Activated gamma-delta T cell treated with Interleukin-2 at 50 U/mL for 16 hours (primary cell): Measurements from ENCODE around the gene NPW.
"Not testable (repeated sequence)": the region's sequence is repeated elsewhere in the genome, so short reads cannot be mapped to it uniquely, and the experiment has no call there.

ENCODE experiments used
- DNase-seq: peaks from one replicate; pipeline ENCODE4 v3.0.0-alpha.2; 2020

Gene NPW

DNA sequence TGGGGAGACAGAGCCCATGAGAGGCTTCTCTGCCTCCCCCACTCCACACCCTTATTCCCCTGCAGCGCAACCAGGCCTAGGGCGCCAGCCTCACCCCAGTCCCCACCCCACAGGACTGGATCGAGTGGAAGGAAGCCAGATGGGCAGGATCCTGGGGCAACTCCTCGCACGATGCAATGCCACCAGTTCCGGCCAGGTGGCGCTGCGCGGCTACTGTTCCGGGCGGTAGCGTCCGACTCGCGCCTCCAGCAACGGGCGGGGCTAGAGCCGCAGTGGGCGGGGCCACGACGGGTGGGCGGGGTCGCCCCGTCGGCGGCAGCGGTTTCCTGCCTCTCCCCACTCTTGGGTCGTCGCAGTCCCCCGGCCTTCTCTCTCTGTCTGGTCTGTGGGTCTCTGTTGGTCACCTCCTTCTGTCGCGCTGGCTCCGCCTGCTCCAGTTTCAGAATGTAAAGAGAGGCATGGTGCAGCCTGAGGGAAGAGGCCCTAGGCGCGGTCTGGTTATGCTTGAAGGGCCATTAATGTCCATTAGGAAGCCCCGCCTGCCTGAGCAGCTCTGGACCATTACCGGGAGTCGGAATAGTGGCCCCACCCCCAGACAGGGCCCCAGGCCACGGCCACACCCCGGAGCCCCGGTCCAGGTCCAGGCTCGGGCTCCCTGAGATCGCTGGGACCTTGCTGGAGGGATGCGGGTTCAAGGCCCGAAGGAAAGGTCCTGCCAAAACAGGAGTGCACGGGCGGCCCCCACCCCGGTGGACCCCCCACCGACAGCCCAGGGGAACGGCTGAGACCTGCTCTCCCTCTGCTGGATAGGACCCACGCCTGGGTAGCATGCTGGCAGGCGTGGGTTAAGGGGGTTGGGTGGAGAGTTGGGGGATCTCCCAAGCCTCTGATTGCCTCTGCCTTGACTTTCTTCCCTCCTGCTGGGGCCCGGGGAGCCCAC lies 3.8 kb downstream of the NPW start:
- peak; percentile 97 for DNase-seq

DNA sequence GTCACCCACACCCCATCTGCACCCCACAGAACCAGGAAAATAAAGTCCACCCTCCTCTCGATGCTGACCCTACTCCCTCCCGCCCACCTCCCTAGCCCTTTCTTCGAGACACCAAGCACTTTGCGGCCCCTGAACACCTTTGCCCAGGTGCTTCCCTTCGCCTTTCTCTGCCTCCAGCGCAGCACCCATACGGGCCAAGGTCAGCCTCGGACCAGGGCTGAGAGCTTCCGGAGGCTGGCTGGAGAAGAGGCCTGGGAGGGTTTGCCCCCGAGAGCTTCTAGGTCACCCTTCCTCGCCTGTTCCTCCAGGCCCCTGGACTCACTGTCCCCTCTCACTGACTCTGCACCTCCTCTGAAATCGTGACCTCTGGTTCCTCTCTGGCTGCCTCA lies 4.4 kb downstream of the NPW start:
- DNase-seq: no peak

DNA sequence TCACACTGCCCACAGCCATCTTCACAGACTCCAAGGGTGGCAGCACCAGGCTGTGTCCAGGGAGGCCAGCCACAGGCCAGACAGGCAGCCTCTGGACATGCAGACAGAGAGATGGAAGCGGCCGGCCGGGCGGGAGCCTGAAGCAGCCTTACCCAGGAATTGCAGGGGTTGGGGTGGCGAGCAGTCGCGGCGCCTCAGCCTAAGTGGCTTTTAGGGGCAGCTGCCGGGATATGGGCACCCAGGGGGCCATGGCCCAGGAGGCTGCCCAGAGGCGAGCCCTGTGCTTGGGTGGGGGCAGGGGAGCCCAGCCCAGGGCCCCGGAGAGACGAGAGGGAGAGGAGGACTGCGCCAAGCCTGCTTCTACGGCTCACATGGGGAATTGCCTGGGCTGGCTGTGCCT lies 5.7 kb downstream of the NPW start:
- DNase-seq: no peak

DNA sequence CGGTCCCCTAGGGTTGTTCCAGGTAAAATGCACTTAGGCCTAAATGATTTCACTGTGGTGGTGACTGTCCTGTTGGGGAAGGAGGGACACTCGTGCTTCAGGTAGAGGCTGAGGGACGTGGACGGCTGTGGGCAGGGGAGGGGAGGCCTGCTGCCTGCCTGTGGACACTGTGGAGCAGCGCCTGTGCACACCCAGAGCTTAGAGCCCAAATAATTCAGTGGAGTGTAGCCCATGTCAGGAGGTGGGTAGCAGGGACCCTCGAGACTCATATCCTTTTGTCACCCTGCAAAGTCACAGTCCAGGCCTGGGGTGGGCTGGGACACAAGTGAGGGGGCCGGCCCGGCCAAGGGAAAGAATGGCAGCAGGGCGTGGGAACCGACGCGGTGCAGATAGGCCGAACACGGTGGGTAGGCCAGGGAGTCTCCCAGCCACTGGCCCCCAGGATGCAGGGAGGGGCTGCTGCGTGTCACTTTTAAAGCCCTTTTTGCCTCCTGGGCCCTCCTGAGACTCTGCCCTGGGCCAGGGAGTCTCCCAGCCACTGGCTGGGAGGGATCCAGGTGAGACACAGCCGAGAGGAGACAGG lies 6.4 kb downstream of the NPW start:
- no peak for DNase-seq

DNA sequence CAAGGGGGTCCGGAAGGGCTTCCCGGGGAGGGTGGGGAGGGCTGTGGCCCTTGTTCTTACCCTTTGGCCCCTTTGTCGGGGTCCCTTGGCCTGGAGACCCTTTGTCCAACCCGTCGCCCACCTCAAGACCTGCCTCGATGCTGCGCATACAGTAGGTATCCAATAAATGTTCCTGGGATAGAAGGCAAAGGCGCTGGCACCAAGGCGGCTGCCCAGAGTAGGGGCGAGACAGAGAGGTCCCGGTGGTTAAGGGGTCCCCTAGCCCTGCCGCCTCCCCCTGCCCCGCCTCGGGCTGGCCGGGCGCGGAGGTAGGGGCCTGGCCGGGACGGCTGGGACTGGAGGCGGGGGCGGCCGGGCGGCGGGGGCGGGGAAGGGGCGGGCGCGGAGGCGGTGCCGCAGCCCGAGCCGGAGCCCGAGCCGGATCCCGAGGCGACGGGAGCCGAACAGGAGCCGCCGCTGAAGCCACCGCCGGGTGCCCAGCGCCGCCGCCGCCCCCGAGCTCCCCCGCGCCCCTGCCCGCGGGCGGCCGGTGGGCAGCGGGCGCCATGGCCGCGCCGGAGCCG lies 7.0 kb downstream of the NPW start, which contains the start of gene NHERF2:
NHERF2 (plus strand) TSS at position 442 of the 563 bp plus-strand sequence; CDS start at position 546, 104 bp downstream.
- no peak for DNase-seq

DNA sequence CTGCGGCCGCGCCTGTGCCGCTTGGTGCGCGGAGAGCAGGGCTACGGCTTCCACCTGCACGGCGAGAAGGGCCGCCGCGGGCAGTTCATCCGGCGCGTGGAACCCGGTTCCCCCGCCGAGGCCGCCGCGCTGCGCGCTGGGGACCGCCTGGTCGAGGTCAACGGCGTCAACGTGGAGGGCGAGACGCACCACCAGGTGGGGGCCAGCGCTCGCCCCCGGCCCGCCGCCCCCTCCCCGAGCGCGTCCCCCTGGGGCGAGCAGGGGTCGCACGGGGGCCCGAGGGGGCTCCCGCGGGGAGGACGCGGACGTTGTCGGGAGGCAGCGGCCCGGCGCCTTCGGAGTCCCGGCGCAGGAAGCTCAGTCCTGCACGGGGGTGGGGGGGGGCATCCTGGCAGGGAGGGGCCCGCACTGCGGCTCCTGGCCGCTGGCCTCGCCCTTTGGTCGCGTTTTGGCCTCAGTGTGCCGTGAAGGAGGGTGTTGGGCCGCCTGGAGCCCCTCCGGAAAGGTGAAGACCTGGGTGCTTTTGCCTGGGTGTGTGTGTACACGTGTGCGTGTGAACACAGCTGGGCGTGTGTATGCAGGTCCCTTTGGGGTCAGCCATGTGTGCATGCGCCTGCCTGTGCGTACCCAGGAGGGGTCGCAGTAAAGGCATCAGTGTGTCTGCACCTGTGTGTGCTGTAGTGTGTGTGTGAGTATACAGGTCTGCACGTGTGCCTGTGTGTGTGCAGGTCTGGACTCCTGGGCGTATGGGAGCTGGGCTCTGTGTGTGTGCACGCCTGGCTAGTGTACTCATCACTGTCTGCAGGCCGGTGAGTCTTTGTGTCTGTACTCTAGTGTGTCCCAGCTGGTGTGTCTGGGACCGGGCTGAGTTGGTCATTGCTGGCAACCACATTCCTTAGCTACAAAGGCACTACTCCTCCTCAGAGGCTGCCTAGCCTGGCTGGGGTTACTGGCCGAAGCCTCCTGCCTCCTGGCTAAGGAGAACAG lies 7.7 kb downstream of the NPW start:
- DNase-seq: no peak

DNA sequence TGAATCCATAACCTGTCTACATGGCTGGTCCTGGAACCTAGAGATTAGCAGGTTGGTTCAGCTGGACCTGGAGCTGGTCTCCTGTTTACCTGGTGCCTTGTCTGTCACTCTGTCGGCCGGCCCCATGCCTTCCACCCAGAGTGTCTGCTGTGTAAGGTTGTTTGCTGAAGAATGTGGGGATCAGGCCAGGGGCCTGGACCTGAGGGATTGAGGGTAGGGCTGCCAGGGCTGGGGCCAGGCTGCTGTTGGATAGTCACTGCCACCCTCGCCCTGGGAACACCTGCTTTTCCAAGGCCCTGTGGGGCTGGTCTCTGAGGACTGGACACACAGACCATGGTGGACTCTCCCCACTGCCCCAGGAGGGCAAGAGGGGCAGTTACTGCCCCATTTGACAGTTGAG lies 8.6 kb downstream of the NPW start:
- DNase-seq: no peak

DNA sequence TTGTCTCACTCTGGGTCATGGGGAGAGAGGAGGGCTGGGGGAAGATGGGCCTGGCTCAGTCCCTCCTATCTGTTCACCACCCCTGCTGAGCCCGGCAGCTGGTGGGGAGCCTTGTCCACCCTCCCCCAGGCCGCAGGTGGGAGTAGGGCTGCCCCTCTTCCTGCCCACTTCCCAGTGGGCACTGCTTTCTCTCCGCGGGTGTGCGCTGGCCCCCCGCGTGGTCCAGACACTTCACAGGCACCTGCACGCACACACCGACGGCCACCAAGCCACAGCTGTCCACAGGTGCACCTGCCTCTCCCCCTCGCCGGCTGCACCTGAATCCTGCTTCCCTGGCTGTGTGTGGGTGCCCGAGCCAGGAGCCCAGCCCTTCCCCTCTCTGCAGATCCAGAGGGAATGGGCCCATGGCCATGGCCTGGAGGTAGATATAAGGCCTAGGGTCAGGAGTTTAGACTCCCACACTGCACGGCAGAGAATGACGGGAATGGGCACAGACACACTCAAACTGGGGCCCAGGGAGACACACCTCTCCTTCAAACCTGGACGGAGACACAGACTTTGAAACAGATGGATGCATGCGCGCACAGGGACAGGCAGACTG lies 9.1 kb downstream of the NPW start:
- no peak for DNase-seq

DNA sequence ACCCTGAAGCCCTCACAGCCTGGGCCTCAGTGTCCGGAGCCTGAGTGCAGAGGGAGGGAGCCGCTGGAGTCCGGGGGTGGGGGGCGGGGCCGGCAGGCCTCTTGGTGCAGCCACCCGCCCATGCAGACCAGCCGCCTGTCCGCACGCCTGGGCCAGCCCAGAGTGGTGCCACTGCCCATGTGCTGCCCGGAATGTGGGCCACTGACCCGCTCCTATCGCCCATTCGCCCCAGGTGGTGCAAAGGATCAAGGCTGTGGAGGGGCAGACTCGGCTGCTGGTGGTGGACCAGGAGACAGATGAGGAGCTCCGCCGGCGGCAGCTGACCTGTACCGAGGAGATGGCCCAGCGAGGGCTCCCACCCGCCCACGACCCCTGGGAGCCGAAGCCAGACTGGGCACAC lies 9.8 kb downstream of the NPW start:
- DNase-seq: no peak

DNA sequence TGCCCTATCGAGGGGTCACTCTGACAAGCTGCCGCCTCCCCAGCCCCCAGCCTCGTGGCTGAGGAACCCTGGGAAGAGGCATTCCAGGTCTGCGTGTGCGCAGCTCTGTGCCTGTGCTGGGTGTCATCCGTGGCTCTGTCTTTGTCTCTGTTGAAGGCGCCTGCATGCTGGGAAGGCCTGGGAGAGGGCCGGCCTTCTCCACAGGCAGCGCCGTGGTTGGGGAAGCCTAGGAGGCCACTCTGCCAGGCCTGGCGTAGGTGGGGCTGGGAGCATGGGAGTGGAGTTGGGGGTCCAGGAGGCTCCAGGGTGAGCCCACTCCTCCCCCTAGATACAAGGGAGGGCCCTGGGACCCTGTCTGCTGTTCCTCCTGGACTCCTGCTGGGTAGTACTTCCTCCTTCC lies 10.5 kb downstream of the NPW start:
- DNase-seq: no peak

DNA sequence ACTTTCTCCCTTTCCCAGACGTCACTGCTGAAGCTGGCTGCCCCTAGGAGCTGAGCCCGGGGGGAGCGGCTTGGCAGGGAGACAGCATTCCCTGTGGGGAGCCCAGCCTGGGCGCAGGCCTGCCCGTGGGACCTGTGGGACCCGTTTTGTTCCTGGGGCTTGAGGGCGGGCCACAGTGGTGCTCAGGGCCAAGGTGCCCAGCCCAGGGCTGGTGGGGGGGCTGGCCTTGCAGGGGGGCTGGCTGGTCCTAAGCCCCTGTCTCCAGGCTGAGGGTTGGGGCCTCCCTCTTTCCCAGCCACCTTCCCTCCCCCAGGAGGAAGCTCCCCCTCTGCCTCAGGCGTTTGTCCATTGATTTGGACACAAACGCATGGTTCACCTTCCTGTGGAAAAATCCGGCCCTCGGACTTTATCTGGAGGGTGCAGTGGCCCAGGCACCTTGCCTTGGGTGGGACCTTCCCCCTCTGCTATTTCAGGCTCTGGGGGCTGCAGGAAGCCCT lies 11.5 kb downstream of the NPW start:
- no peak for DNase-seq

DNA sequence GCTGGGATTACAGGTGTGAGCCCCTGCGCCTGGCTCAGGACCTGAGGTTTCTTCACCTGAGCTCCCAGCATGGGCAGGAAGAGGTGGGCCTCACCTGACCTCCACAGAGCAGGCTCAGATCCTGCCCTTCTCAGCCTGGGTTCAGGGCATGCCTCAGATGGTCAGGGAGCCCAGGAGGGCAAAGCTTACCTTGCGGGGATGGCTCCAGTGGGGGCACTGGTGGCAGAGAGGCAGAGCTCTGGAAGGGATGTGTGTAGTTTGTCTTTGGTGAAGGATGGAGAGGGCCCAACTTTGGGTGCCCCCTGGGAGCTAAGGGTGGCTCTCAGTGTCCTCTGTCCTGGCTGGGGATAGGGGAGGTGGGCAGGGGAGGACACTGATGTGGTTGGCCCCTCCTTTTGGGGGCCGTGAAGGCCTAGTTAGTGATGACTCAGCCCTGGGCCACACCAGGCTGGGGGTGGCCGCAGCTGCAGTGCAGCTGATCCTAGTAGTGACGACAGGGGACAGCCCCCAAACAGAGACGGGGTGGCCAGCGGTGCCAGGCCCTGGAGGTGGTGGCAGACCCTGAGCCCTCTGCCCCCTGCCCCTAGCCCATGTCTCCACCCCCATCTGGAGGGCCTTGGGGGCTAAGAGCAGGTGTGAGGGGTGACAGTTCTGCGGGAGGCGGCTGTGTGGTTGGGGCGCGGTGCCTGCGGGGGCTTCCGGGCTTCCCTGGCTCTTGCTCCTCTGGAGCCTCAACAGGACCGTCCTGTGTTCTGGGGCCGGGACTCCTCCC lies 12.9 kb downstream of the NPW start:
- DNase-seq: no peak

DNA sequence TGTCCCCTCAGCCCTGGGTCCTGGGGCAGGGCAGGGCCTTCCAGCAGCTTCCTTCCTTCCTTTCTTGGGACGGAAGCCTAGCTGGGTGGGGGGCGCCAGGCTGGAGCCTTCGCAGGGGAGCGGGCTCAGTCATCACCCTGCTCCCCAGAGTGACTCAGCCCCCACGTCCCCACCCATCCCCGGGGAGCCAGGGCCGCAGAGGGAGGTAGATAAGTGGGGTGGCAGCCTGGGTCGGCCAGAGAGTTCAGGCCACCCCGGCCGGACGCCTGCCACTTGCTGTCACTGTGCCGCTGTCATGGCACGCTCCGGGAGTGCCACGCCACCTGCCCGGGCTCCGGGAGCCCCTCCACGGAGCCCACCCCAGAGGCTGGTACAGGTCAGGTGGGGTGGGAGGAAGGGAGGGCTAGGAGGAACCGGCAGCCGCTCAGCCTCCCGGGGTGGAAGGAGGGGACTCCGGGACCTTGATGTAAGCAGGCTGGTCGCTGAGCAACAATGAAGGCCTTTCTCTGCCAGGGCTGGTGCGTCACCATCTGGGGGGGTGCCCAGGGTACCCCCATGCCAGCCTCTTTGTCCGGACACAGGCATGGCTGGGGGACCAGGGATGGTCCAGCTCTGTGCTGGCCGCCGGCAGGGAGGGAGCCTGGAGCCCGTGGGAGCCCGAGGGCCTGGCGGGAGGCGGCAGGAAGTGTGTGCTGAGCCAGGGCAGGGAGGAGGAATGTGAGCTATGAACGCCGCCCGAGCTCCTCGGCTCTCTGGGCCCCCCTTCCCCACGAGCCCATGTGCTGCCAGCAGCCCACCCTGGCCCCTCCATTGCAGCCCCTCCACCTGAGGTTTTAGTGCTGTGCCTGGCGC lies 13.7 kb downstream of the NPW start:
- no peak for DNase-seq

DNA sequence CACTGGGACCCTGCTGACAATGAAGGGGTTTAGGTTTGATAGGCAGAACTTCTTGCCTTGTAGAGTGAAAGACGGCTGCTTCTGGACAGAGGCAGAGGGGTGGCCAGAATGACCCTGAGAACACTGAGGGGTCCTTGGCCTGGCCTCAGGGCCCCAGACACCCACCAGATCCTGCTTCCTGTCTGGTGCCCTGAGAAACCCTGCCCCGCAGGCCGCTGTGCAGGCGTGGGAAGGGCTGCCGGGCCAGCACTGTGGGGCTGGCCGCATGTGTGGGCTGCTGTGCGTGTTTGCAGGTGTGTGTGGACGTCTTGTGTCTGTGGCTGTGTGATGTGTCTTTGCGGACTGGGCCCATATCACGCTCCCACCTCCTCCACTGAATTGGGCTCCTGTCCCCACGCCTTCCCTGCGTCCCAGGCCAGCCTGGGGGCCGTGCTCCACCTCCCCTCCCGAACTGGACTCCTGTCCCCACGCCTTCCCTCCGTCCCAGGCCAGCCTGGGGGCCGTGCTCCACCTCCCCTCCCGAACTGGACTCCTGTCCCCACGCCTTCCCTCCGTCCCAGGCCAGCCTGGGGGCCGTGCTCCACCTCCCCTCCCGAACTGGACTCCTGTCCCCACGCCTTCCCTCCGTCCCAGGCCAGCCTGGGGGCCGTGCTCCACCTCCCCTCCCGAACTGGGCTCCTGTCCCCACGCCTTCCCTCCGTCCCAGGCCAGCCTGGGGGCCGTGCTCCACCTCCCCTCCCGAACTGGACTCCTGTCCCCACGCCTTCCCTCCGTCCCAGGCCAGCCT lies 14.5 kb downstream of the NPW start:
- DNase-seq: not testable (repeated sequence)

DNA sequence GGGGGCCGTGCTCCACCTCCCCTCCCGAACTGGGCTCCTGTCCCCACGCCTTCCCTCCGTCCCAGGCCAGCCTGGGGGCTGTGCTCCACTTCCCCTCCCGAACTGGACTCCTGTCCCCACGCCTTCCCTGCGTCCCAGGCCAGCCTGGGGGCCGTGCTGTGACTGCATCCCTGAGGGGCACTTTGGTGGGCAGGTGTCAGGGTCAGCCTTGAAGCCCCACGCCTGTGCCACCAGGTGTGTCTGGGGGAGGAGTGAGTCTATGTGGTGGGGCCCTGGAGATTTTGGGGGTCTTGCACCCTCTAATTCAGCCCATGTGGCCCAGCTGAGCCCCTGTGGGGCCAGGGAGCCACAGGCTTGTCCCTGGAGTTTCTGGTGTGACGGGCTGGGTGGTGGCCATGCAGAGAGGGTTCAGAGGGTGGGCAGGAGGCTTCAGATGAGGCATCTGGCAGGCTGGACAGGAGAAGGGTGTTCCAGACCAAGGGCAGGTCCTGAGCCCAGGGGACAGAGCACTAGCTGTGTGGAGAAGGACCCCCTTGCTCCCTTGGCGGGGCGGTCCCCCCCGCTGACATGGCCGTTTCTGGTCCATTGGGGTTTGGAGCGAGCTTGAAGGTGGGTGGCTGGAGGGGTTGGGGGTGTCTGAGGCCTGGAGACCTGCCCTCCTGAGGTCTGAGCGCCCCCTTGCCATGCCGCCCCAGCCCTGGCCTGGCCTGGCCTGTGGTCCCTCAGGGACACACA lies 15.3 kb downstream of the NPW start:
- DNase-seq: no peak

DNA sequence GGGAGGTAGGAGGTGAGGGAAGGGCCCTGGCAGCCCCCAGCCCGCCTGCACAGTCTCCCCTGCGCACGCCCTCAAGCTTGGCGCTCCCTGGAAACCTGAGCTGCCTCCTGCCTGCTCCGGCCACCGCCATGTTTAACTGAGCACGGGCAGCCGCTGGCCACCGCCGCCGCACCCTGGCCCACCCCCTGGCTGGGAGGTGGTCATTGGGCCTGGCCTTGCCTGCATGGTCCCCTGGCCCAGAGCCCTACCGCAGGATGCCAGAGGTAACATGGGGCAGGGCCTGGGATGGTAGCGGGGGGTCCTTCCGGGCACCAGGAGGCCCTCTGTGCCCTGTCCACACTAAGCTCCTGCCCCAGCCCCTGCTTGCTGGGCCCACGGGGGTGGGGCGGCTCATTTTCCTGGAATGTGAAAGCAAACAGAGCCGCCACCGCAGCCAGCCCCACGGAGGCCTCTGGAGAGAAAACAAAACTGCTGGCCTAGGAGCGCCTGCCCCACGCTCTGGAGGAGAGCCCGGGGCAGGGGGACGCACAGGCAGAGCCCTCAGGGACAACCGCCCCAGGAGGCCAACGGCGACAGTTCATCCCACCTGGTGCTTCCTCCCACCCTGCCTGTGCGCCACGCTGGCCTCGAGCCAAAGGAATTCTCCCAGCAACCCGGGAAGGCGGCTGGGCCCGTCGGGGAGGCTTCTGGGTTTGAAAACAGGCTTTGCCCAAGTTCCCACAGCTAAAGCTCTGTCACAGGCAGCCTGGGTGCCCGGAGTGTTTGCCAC lies 16.0 kb downstream of the NPW start:
- no peak for DNase-seq

DNA sequence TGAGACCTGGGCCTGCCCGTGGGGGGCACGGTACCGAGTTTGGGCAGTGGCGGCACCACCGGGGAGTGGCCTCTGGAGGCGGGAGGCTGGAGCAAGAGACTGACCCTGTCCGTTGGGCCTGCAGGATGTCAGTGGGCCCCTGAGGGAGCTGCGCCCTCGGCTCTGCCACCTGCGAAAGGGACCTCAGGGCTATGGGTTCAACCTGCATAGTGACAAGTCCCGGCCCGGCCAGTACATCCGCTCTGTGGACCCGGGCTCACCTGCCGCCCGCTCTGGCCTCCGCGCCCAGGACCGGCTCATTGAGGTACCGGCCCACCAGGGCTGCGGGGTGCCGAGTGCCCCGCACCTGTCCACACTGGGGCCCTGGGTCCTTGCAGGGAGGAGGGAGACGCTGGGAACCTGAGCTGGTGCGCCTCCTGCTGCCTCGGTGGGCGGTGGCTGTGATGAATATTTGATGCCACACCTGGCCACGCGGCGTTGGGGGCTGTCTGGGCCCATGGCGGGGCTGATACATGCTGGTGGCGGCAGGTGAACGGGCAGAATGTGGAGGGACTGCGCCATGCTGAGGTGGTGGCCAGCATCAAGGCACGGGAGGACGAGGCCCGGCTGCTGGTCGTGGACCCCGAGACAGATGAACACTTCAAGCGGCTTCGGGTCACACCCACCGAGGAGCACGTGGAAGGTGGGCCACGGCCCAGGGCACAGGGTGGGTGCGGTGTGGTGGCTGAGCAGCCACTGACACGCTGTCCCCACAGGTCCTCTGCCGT lies 16.8 kb downstream of the NPW start:
- DNase-seq: no peak
